Hepatocyte (in vitro differentiated cells): Measurements from ENCODE around the gene ABCF2.

Experiments
- CTCF ChIP-seq: fragments of 200-600 bp; sonication (generic); IDR thresholded peaks from 2 replicates; pipeline ENCODE4 v1.5.1; 2016; ENCODE audit warnings: antibody characterized with exemption, mild to moderate bottlenecking; ENCODE audit not compliant: poor library complexity
- EZH2 ChIP-seq: fragments of 200-600 bp; sonication (generic); IDR thresholded peaks from 2 replicates; pipeline ENCODE4 v1.6.1; 2016; ENCODE audit warnings: antibody characterized with exemption, mild to moderate bottlenecking, borderline replicate concordance
- EZH2phosphoT487 ChIP-seq: fragments of 200-600 bp; sonication (generic); IDR thresholded peaks from one replicate; pipeline ENCODE4 v1.6.1; 2018; ENCODE audit warnings: antibody characterized with exemption, mild to moderate bottlenecking, low read depth, moderate library complexity; ENCODE audit not compliant: unreplicated experiment, severe bottlenecking

- no peak for TF ChIP-seq CTCF
- TF ChIP-seq EZH2: no peak
- no peak for TF ChIP-seq EZH2phosphoT487
Observed at GRCh38 chr7:151206914-151207313, 20.1 kb downstream of the ABCF2 start.
